Gastrocnemius medialis (tissue), 4 donors: ENCODE data around the gene PDGFD.

ENCODE experiments used
- CTCF ChIP-seq, 5 experiments: fragments of 450-650 bp in 3 of 5; fragments of 200-600 bp in 2 of 5; sonication (generic) in 2 of 5; IDR thresholded peaks in 4 of 5; conservative IDR thresholded peaks in 1 of 5; 1 replicate in 4 of 5; 2 replicates in 1 of 5; pipeline ENCODE4 v1.5.1; 2016 to 2019; ENCODE audit warnings: antibody characterized with exemption in 5 of 5, mild to moderate bottlenecking in 3 of 5, moderate library complexity in 3 of 5
- POLR2A ChIP-seq, 2 donors: fragments of 450-650 bp; IDR thresholded peaks; one replicate each; pipeline ENCODE4 v1.6.1; 2017; ENCODE audit warnings: antibody characterized with exemption in 2 of 2, mild to moderate bottlenecking in 2 of 2, moderate library complexity in 2 of 2

GRCh38 chr11:104064034-104064630 is 99.8 kb downstream of the PDGFD start:
- TF ChIP-seq CTCF (IDR thresholded peaks at IDR 0.05 in 4 of 5, conservative IDR thresholded peaks at IDR 0.05 in 1 of 5) = no peak
- TF ChIP-seq POLR2A (IDR thresholded peaks at IDR 0.05) = no peak
